Mesothelial cell of epicardium (in vitro differentiated cells): ENCODE measurements around the gene HS3ST3B1. TPM values are rescaled to one million over a fixed set of nuclear protein-coding genes. Genes with fewer than 3 reads are reported as not detected.

ENCODE experiments used
- DNase-seq, 2 experiments: peaks; one replicate each; pipeline ENCODE4 v3.0.0; 2021; ENCODE audit warnings: low spot score in 2 of 2; ENCODE audit not compliant: unreplicated experiment in 2 of 2
- H3K27ac Mint-ChIP-seq: 2 replicates; pipeline ENCODE4 v1.8.0; 2021; ENCODE audit warnings: mixed read lengths
- H3K27me3 Mint-ChIP-seq: 2 replicates; pipeline ENCODE4 v1.8.0; 2021; ENCODE audit warnings: low read depth, mixed read lengths
- H3K36me3 Mint-ChIP-seq: 2 replicates; pipeline ENCODE4 v1.8.0; 2021; ENCODE audit warnings: mixed read lengths
- H3K4me1 Mint-ChIP-seq: 2 replicates; pipeline ENCODE4 v1.8.0; 2021; ENCODE audit warnings: mixed read lengths
- H3K4me3 Mint-ChIP-seq: 2 replicates; pipeline ENCODE4 v1.8.0; 2021; ENCODE audit warnings: mild to moderate bottlenecking, moderate library complexity, mixed read lengths
- H3K9me3 Mint-ChIP-seq: 2 replicates; pipeline ENCODE4 v1.8.0; 2021; ENCODE audit warnings: mixed read lengths
- total RNA-seq: library from RNA; stranded (reverse); gene quantifications from 3 replicates; pipeline ENCODE4 v1.2.1, GENCODE V29; 2021
- TF ChIP-seq, protein P1 (sequence below): fragments of 200-600 bp; sonication (generic); IDR thresholded peaks from one replicate; pipeline ENCODE4 v1.5.0; 2021; ENCODE audit warnings: antibody characterized with exemption; ENCODE audit not compliant: unreplicated experiment

HS3ST3B1 gene
- total RNA-seq, 1 donor from 2014 or later: 9.8 TPM

DNA sequence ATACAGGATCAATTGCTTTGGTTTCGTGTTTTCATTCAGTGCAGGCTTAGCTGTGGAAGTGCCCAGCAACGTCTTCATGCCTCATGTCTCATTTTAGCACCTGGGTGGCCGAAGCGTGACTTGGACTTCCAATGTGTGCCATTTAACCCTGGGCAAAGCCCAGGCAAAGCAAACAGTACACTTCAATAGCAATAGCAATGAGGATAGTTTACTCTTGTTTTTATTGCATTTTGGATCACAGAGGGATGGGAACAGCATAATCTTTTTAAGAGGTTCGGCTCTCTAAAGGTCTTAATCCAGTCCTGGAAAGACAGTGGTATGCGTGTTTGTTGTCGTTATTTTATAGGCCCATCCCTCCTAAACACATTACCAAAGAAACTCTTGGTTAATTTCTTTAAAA lies 86.2 kb downstream of the HS3ST3B1 start:
- Mint-ChIP-seq H3K27me3 (peaks cover 16% of the 10 kb centered on the region), H3K36me3 (no peaks in the 10 kb centered on the region), H3K9me3 (peaks cover 9% of the 10 kb centered on the region)

DNA sequence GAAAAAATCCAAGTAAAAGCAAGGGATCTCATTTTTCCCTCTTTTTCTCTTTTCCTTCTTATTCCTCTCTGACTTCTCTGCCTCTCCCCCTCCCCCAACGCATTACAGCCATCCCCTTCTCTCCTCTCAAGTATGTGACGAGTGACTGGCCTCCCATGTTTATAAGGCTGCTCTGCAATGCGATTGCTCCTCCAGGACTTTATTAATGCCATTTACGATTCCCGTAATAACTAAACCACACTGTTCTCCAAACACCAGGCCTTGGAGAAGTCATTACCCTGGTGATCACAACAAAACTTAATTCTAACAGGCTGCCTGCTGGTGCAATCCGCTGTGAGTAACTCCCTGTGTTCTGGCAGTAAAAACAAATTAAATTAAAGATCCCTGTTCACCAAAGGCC lies 88.8 kb downstream of the HS3ST3B1 start:
- peaks cover 9% of the 10 kb centered on the region for H3K9me3 Mint-ChIP-seq
- DNase-seq: no peak
- peaks cover 14% of the 10 kb centered on the region for H3K27me3 Mint-ChIP-seq
- H3K36me3 Mint-ChIP-seq: no peaks in the 10 kb centered on the region
- TF ChIP-seq, protein P1, sequence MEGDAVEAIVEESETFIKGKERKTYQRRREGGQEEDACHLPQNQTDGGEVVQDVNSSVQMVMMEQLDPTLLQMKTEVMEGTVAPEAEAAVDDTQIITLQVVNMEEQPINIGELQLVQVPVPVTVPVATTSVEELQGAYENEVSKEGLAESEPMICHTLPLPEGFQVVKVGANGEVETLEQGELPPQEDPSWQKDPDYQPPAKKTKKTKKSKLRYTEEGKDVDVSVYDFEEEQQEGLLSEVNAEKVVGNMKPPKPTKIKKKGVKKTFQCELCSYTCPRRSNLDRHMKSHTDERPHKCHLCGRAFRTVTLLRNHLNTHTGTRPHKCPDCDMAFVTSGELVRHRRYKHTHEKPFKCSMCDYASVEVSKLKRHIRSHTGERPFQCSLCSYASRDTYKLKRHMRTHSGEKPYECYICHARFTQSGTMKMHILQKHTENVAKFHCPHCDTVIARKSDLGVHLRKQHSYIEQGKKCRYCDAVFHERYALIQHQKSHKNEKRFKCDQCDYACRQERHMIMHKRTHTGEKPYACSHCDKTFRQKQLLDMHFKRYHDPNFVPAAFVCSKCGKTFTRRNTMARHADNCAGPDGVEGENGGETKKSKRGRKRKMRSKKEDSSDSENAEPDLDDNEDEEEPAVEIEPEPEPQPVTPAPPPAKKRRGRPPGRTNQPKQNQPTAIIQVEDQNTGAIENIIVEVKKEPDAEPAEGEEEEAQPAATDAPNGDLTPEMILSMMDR: no peak
- no peaks in the 10 kb centered on the region for H3K4me1 Mint-ChIP-seq
- H3K27ac Mint-ChIP-seq: no peak overlapping the region
- no peak overlapping the region for H3K4me3 Mint-ChIP-seq

More for the DNA sequence above, 86.2 kb downstream of the HS3ST3B1 start:
- TF ChIP-seq, protein P1: no peak
- no peaks in the 10 kb centered on the region for H3K4me1 Mint-ChIP-seq
- H3K4me3 Mint-ChIP-seq: no peak overlapping the region
- no peak for DNase-seq
- no peak overlapping the region for H3K27ac Mint-ChIP-seq

DNA sequence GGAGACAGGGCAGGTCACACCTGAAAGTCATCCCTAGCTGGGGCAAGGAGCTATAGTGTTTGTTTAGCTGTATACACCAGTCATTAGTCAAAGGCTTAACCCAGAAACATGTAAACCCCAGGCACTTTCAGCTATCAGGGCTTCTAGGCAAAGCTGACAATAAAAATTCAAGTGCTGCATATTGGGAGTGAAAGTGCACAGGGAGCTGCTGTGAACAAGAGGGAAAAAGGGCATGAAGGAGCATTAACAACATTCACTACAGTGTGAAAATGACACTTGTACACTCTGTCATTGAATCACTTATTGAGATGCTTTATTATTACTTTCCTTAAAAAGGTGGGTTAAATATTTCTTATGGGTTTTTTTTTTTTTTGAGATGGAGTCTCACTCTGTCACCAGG lies 92.8 kb downstream of the HS3ST3B1 start:
- H3K27ac Mint-ChIP-seq: no peak overlapping the region
- TF ChIP-seq, protein P1: no peak
- no peak overlapping the region for H3K4me3 Mint-ChIP-seq
- peaks cover 4% of the 10 kb centered on the region for H3K4me1 Mint-ChIP-seq
- no peaks in the 10 kb centered on the region for H3K36me3 Mint-ChIP-seq
- H3K27me3 Mint-ChIP-seq: peaks cover 14% of the 10 kb centered on the region
- peaks cover 9% of the 10 kb centered on the region for H3K9me3 Mint-ChIP-seq
- DNase-seq: no peak

DNA sequence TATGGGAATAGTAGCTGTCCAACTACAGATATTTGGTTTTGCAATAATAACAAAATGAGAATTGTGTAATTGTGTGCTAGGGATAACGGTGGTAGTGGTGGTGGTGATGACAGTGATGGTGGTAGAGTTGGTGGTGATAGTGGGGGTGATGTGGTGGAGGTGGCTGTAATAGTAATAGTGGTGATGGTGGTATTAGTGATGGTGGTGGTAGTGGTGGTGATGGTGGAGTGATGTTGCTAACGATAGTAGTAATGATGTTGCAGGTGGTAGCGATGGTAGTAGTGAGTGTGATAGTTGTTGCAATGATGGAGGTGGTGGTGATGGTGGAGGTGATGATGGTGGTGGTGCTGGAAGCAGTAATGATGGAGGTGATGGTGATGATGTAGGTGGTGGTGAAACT lies 94.4 kb downstream of the HS3ST3B1 start:
- no peak overlapping the region for H3K27ac Mint-ChIP-seq
- no peaks in the 10 kb centered on the region for H3K36me3 Mint-ChIP-seq
- H3K4me3 Mint-ChIP-seq: no peak overlapping the region
- peaks cover 17% of the 10 kb centered on the region for H3K9me3 Mint-ChIP-seq
- H3K27me3 Mint-ChIP-seq: peaks cover 12% of the 10 kb centered on the region
- DNase-seq: no peak
- H3K4me1 Mint-ChIP-seq: peaks cover 4% of the 10 kb centered on the region
- TF ChIP-seq, protein P1: no peak

DNA sequence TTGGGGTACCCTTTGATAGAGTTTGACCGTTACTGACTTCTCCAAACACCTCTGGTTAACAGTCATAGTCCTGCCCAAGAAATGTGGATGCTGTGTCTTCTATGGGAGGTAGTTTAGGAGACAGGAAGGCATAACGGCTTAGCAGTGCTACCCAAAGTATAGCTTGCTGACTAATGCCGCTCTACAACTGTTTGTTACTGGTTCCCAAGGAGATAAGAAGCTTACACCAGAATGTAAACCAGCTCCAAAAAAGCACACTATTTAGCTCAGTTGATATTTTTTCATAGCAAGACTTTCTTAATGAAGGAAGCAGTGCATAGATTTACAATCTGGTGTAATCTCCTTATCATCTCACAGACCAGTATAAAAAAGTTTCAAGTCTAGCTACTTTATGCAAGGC lies 95.7 kb downstream of the HS3ST3B1 start:
- no peak overlapping the region for H3K4me3 Mint-ChIP-seq
- TF ChIP-seq, protein P1: no peak
- H3K4me1 Mint-ChIP-seq: peaks cover 4% of the 10 kb centered on the region
- H3K27me3 Mint-ChIP-seq: peaks cover 8% of the 10 kb centered on the region
- no peak for DNase-seq
- peaks cover 13% of the 10 kb centered on the region for H3K9me3 Mint-ChIP-seq
- no peak overlapping the region for H3K27ac Mint-ChIP-seq
- no peaks in the 10 kb centered on the region for H3K36me3 Mint-ChIP-seq

DNA sequence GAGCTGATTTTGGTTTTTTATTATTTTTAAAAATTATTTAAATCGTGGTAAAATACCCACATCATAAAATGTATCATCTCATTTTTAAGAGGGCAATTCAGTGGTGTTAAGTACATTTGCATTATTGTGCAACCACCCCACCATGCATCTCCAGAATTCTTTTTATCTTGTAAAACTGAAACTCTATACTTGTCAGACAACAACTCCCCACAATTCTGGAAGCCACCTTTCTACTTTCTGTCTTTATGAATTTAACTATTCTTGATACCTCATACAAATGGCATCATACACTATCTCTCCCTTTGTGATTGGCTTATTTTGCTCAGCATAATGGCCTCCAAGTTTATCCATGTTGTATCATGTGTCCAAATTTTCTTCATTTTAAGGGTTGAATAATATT lies 97.9 kb downstream of the HS3ST3B1 start:
- H3K9me3 Mint-ChIP-seq: peaks cover 15% of the 10 kb centered on the region
- TF ChIP-seq, protein P1: no peak
- no peak overlapping the region for H3K4me3 Mint-ChIP-seq
- no peak for DNase-seq
- no peaks in the 10 kb centered on the region for H3K36me3 Mint-ChIP-seq
- peaks cover 4% of the 10 kb centered on the region for H3K4me1 Mint-ChIP-seq
- H3K27ac Mint-ChIP-seq: no peak overlapping the region
- H3K27me3 Mint-ChIP-seq: peaks cover 1% of the 10 kb centered on the region
